ENCODE data around the gene CMTR1.
A peak's percentile ranks its signal among the peaks of the same experiment; 100 is the strongest.

- peak; percentile 31 for TF ChIP-seq CTCF (IDR thresholded peaks at IDR 0.05; ENCODE audit: low read depth, low read length)
- no peak for TF ChIP-seq MAX (IDR thresholded peaks at IDR 0.05; ENCODE audit: low read depth, low read length)
- no peak for TF ChIP-seq POLR2A (IDR thresholded peaks at IDR 0.05; ENCODE audit: extremely low read depth, insufficient read length)
These were observed 56.8 kb downstream of the CMTR1 start for GRCh38 chr6:37489697-37490336.
